H9 (cell line): ENCODE measurements around the gene RPS15. TPM values are rescaled to one million over a fixed set of nuclear protein-coding genes. Genes with fewer than 3 reads are reported as not detected.

Experiments
- DNase-seq: peaks from one replicate; pipeline ENCODE4 v3.0.0-alpha.2; 2017
- H2AFZ ChIP-seq: one replicate; pipeline ENCODE4 v1.6.1; 2013; ENCODE audit warnings: mild to moderate bottlenecking, low read length, control low read depth, moderate library complexity
- H2AK5ac ChIP-seq: 2 replicates; pipeline ENCODE4 v1.6.1; 2013; ENCODE audit warnings: low read length, control low read depth, mixed read lengths; ENCODE audit not compliant: insufficient read length
- H2BK120ac ChIP-seq: one replicate; pipeline ENCODE4 v1.6.1; 2013; ENCODE audit warnings: low read depth, mild to moderate bottlenecking, low read length, control low read depth, inconsistent platforms; ENCODE audit not compliant: poor library complexity, severe bottlenecking
- H2BK12ac ChIP-seq: 2 replicates; pipeline ENCODE4 v1.6.1; 2013; ENCODE audit warnings: low read length, control low read depth, mixed read lengths, low read depth; ENCODE audit not compliant: insufficient read length
- H2BK15ac ChIP-seq: 2 replicates; pipeline ENCODE4 v1.6.1; 2013; ENCODE audit warnings: low read depth, low read length, control low read depth
- H2BK20ac ChIP-seq: one replicate; pipeline ENCODE4 v1.6.1; 2013; ENCODE audit warnings: low read depth, mild to moderate bottlenecking, low read length, control low read depth, inconsistent platforms; ENCODE audit not compliant: poor library complexity, severe bottlenecking
- H2BK5ac ChIP-seq: 2 replicates; pipeline ENCODE4 v1.6.1; 2013; ENCODE audit warnings: low read length, control low read depth, mixed read lengths; ENCODE audit not compliant: insufficient read length
- H3K14ac ChIP-seq: 2 replicates; pipeline ENCODE4 v1.6.1; 2013; ENCODE audit warnings: low read length, control low read depth; ENCODE audit not compliant: insufficient read depth
- H3K18ac ChIP-seq: 2 replicates; pipeline ENCODE4 v1.6.1; 2013; ENCODE audit warnings: low read depth, mild to moderate bottlenecking, mixed read lengths, low read length, control low read depth; ENCODE audit not compliant: insufficient read length
- H3K23ac ChIP-seq: 2 replicates; pipeline ENCODE4 v1.6.1; 2013; ENCODE audit warnings: low read length, control low read depth, mixed read lengths, low read depth; ENCODE audit not compliant: insufficient read length
- H3K23me2 ChIP-seq: 2 replicates; pipeline ENCODE4 v1.6.1; 2013; ENCODE audit warnings: low read depth, mild to moderate bottlenecking, mixed read lengths, low read length, control low read depth; ENCODE audit not compliant: insufficient read length, poor library complexity, severe bottlenecking
- H3K27ac ChIP-seq: 2 replicates; pipeline ENCODE4 v1.5.1; 2013; ENCODE audit warnings: low read length, control low read depth, mixed read lengths, low read depth; ENCODE audit not compliant: insufficient read length
- H3K27me3 ChIP-seq: 2 replicates; pipeline ENCODE4 v1.6.1; 2013; ENCODE audit warnings: low read length, control low read depth, inconsistent platforms; ENCODE audit not compliant: insufficient read depth
- H3K4ac ChIP-seq: 2 replicates; pipeline ENCODE4 v1.6.1; 2013; ENCODE audit warnings: low read depth, mild to moderate bottlenecking, control low read depth, inconsistent platforms, low read length, moderate library complexity
- H3K4me1 ChIP-seq: 2 replicates; pipeline ENCODE4 v1.6.1; 2013; ENCODE audit warnings: low read length, control low read depth, inconsistent platforms; ENCODE audit not compliant: insufficient read depth
- H3K4me2 ChIP-seq: 2 replicates; pipeline ENCODE4 v1.6.1; 2013; ENCODE audit warnings: low read length, control low read depth, mixed read lengths; ENCODE audit not compliant: insufficient read length, insufficient read depth
- H3K56ac ChIP-seq: 2 replicates; pipeline ENCODE4 v1.6.1; 2013; ENCODE audit warnings: low read depth, mild to moderate bottlenecking, mixed read lengths, low read length, control low read depth; ENCODE audit not compliant: insufficient read length
- H3K79me1 ChIP-seq: 2 replicates; pipeline ENCODE4 v1.6.1; 2013; ENCODE audit warnings: low read depth, mild to moderate bottlenecking, moderate library complexity, low read length, control low read depth, inconsistent platforms; ENCODE audit not compliant: insufficient read depth, poor library complexity, severe bottlenecking
- H3K79me2 ChIP-seq: 2 replicates; pipeline ENCODE4 v1.6.1; 2013; ENCODE audit warnings: low read length, control low read depth, inconsistent platforms; ENCODE audit not compliant: insufficient read depth
- H3K9ac ChIP-seq: 2 replicates; pipeline ENCODE4 v1.6.1; 2013; ENCODE audit warnings: low read length, control low read depth, mixed read lengths; ENCODE audit not compliant: insufficient read length; ENCODE audit errors: extremely low read depth
- H3K9me3 ChIP-seq: one replicate; pipeline ENCODE4 v1.6.1; 2013; ENCODE audit warnings: low read depth, low read length, inconsistent platforms; ENCODE audit not compliant: control insufficient read depth
- H3T11ph ChIP-seq: one replicate; pipeline ENCODE4 v1.6.1; 2013; ENCODE audit warnings: mild to moderate bottlenecking, low read length, control low read depth, inconsistent platforms
- H4K20me1 ChIP-seq: one replicate; pipeline ENCODE4 v1.6.1; 2013; ENCODE audit not compliant: control insufficient read depth, insufficient read length, insufficient read depth
- H4K5ac ChIP-seq: 2 replicates; pipeline ENCODE4 v1.6.1; 2013; ENCODE audit warnings: low read depth, mild to moderate bottlenecking, mixed read lengths, low read length, control low read depth; ENCODE audit not compliant: insufficient read length
- H4K8ac ChIP-seq: replicated peaks from 2 replicates; pipeline ENCODE4 v1.6.1; 2013; ENCODE audit warnings: low read length, control low read depth, mixed read lengths, low read depth; ENCODE audit not compliant: insufficient read length
- H4K91ac ChIP-seq: 2 replicates; pipeline ENCODE4 v1.6.1; 2013; ENCODE audit warnings: low read depth, mild to moderate bottlenecking, moderate library complexity, mixed read lengths, low read length, control low read depth; ENCODE audit not compliant: insufficient read length
- H3K27ac Mint-ChIP-seq, 3 experiments: 2 replicates in 2 of 3; 3 replicates in 1 of 3; pipeline ENCODE4 v1.8.0; 2020 to 2021; ENCODE audit warnings: mixed read lengths in 3 of 3, mild to moderate bottlenecking in 1 of 3, moderate library complexity in 1 of 3
- H3K27me3 Mint-ChIP-seq: 2 replicates; pipeline ENCODE4 v1.8.0; 2021; ENCODE audit warnings: low read depth, mild to moderate bottlenecking, moderate library complexity, mixed read lengths
- H3K36me3 Mint-ChIP-seq, 3 experiments: 2 replicates in 2 of 3; 3 replicates in 1 of 3; pipeline ENCODE4 v1.8.0; 2020 to 2021; ENCODE audit warnings: low read depth in 3 of 3, mixed read lengths in 3 of 3; ENCODE audit not compliant: insufficient read depth in 1 of 3
- H3K4me1 Mint-ChIP-seq, 2 experiments: 2 replicates each; pipeline ENCODE4 v1.8.0; 2020; ENCODE audit warnings: mixed read lengths in 2 of 2
- H3K4me3 Mint-ChIP-seq, 2 experiments: 2 replicates in 1 of 2; 3 replicates in 1 of 2; pipeline ENCODE4 v1.8.0; 2020 to 2021; ENCODE audit warnings: mild to moderate bottlenecking in 2 of 2, mixed read lengths in 2 of 2, moderate library complexity in 1 of 2
- H3K9me3 Mint-ChIP-seq, 2 experiments: 2 replicates in 1 of 2; 3 replicates in 1 of 2; pipeline ENCODE4 v1.8.0; 2020; ENCODE audit warnings: mild to moderate bottlenecking in 2 of 2, mixed read lengths in 2 of 2, moderate library complexity in 1 of 2
- WGBS: extraction: QIAGEN DNeasy Blood & Tissue Kit; methylation state at CpG from one replicate; pipeline ENCODE4 v1.1.7; 2013; ENCODE audit warnings: missing lambda C conversion rate, low lambda C conversion rate, mixed read lengths; ENCODE audit not compliant: insufficient read length; ENCODE audit errors: extremely low coverage; 5-methylcytosine and 5-hydroxymethylcytosine counted together
- total RNA-seq: library from RNA; stranded (reverse); gene quantifications from 2 replicates; pipeline ENCODE4 v1.2.1, GENCODE V29; 2021
- TF ChIP-seq, protein P1 (sequence below): fragments of 200-600 bp; sonication (generic); conservative IDR thresholded peaks from 3 replicates; pipeline ENCODE4 v1.8.0; 2021; ENCODE audit warnings: antibody characterized with exemption, mild to moderate bottlenecking

Gene RPS15
- total RNA-seq, 1 experiment from 2014 or later = 1,628 TPM

DNA sequence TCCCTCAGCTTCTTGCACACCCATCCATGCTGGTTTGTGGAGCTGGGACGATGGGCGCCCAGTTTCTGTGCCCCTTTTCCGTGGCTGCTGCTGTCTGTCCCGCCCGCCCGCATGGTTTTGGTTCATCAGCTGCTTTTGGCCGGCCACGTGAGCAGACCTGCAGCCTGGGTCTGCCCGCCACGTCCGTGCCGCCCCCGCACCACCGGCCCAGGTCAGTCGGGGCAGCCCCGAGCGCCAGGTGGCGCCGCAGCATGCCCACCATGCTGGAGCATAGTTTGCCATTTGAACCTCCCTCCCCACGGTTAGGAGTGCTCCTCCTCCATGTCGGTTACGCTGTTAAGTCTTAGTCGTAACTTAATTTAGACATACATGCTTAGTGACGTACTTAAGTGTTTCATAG lies 15.3 kb upstream of the RPS15 start:
- H3K27me3 Mint-ChIP-seq = no peaks in the 10 kb centered on the region
- no CpG with 5 or more reads among the region's 24 CpGs for WGBS
- Histone ChIP-seq H3K27ac (no peak overlapping the region), H2BK12ac (no peak overlapping the region), H3K27me3 (no peaks in the 10 kb centered on the region), H3K4me1 (no peaks in the 10 kb centered on the region), H3K4ac (no peak overlapping the region), H2AK5ac (no peak overlapping the region), H2BK20ac (no peak overlapping the region), H3K4me2 (no peak overlapping the region), H2AFZ (no peak overlapping the region), H4K5ac (no peak overlapping the region), H3K56ac (no peak overlapping the region), H2BK5ac (no peak overlapping the region), H2BK15ac (no peak overlapping the region), H3K23ac (no peak overlapping the region), H3K79me1 (peaks cover 7% of the 10 kb centered on the region), H3K79me2 (peaks cover 8% of the 10 kb centered on the region; the same call in 1 of the 2 replicates), H3K9me3 (no peaks in the 10 kb centered on the region), H3K18ac (no peak overlapping the region), H2BK120ac (no peak overlapping the region), H4K8ac (no peak overlapping the region), H4K91ac (no peak overlapping the region), H3K14ac (no peak overlapping the region), H4K20me1 (no peaks in the 10 kb centered on the region), H3K23me2 (peaks cover 6% of the 10 kb centered on the region), H3T11ph (no peak overlapping the region), H3K9ac (no peak overlapping the region)
- H3K4me1 Mint-ChIP-seq = peaks cover 0 to 20% of the 10 kb centered on the region in 2 experiments; a peak in 2 of 4 replicates
- no peaks in the 10 kb centered on the region for H3K9me3 Mint-ChIP-seq
- no peak overlapping the region; a peak in 1 of 5 replicates for H3K4me3 Mint-ChIP-seq
- no peak for DNase-seq
- H3K36me3 Mint-ChIP-seq = peaks cover 25 to 82% (median 75%) of the 10 kb centered on the region in 3 experiments
- peak overlapping the region in 2 of 3 experiments; percentile 34 to 84; a peak in 4 of 7 replicates for H3K27ac Mint-ChIP-seq
- TF ChIP-seq, protein P1, sequence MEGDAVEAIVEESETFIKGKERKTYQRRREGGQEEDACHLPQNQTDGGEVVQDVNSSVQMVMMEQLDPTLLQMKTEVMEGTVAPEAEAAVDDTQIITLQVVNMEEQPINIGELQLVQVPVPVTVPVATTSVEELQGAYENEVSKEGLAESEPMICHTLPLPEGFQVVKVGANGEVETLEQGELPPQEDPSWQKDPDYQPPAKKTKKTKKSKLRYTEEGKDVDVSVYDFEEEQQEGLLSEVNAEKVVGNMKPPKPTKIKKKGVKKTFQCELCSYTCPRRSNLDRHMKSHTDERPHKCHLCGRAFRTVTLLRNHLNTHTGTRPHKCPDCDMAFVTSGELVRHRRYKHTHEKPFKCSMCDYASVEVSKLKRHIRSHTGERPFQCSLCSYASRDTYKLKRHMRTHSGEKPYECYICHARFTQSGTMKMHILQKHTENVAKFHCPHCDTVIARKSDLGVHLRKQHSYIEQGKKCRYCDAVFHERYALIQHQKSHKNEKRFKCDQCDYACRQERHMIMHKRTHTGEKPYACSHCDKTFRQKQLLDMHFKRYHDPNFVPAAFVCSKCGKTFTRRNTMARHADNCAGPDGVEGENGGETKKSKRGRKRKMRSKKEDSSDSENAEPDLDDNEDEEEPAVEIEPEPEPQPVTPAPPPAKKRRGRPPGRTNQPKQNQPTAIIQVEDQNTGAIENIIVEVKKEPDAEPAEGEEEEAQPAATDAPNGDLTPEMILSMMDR = no peak; the same call in 2 of the 3 replicates
